ENCODE data around the gene DDX4. TPM values are rescaled to one million over a fixed set of nuclear protein-coding genes. Genes with fewer than 3 reads are reported as not detected.

Gene DDX4
- total RNA-seq, 1 experiment from 2014 or later: not detected

DNA sequence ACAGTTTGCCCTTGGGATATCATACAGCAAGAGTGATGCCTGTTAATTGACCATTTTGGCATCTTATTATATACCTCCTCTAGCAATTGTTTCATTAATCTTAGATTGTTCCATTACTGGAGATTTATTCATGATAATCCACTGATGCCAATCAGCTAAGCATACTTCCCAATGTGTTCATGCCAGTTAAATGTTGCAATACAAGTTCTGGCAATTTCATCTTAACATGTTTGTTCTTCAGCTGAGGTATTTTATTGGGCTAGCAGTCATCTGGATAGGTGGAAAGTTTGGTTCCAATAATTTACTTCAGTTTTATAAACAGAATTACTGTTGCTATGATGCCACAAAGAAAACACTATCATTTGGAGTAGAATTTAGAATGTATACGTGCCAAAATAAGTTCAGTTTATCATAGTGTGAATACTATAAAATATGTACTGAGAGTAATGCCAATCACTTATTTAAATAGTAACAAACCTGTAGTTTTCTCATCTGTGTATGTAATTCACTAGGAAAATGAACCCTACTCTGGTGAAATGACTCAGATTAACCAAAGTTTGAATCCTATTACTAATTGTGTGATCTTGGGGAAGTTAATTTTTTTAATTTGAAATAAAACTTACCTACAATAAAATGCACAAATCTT, 85.4 kb downstream of the DDX4 start:
- TF ChIP-seq EZH2 (IDR thresholded peaks at IDR 0.05; ENCODE audit: borderline replicate concordance, low read depth, low read length, poor library complexity, severe bottlenecking): no peak
- TF ChIP-seq, protein P1, sequence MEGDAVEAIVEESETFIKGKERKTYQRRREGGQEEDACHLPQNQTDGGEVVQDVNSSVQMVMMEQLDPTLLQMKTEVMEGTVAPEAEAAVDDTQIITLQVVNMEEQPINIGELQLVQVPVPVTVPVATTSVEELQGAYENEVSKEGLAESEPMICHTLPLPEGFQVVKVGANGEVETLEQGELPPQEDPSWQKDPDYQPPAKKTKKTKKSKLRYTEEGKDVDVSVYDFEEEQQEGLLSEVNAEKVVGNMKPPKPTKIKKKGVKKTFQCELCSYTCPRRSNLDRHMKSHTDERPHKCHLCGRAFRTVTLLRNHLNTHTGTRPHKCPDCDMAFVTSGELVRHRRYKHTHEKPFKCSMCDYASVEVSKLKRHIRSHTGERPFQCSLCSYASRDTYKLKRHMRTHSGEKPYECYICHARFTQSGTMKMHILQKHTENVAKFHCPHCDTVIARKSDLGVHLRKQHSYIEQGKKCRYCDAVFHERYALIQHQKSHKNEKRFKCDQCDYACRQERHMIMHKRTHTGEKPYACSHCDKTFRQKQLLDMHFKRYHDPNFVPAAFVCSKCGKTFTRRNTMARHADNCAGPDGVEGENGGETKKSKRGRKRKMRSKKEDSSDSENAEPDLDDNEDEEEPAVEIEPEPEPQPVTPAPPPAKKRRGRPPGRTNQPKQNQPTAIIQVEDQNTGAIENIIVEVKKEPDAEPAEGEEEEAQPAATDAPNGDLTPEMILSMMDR (conservative IDR thresholded peaks at IDR 0.05; ENCODE audit: low read depth, low read length): no peak
- DNase-seq (ENCODE audit: low spot score): no peak
- intact Hi-C loops (cut with micrococcal nuclease; ENCODE audit: unreplicated experiment): no loop called here
- no peaks in the 10 kb centered on the region for H3K4me1 ChIP-seq (ENCODE audit: insufficient read depth, low read length, poor library complexity, severe bottlenecking)
- no TSS peak for BruUV-seq (replicated peaks)
- H3K9me3 ChIP-seq (ENCODE audit: low read depth, low read length, poor library complexity, severe bottlenecking): no peaks in the 10 kb centered on the region
- POLR2A ChIA-PET (ENCODE audit: low non-redundant PET): no interaction called here
- CTCF ChIA-PET: no interaction called here
- no peak overlapping the region for H3K27ac ChIP-seq (ENCODE audit: low read depth, low read length, poor library complexity, severe bottlenecking)
- H3K36me3 ChIP-seq (ENCODE audit: insufficient read depth, low read length, poor library complexity, severe bottlenecking): no peaks in the 10 kb centered on the region
- H3K27me3 ChIP-seq (replicated peaks; ENCODE audit: insufficient read depth, low read depth, low read length, poor library complexity): peaks cover 34% of the 10 kb centered on the region
- no peak overlapping the region for H3K4me3 ChIP-seq (ENCODE audit: low read depth, low read length, poor library complexity, severe bottlenecking)

DNA sequence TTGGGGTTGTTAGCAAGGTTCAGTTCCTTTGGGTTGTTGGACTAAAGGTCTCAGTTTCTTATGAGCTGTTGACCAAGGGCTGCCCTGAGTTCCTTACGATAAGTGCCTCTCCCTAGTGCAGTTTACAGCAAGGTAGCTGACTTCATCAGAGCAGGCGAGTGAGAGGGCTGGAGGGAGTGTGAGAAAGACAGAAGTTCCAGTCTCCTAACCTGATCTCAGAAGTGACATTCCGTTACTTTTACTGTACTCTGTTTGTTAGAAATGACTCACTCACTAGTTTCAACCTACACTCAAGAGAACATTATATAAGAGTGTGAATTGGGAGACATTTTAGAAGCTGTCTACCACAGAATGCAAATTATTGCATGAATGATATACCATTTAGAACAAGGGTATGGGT, 92.1 kb downstream of the DDX4 start:
- Histone ChIP-seq H3K27ac (ENCODE audit: low read depth, low read length, poor library complexity, severe bottlenecking) (no peak overlapping the region), H3K36me3 (ENCODE audit: insufficient read depth, low read length, poor library complexity, severe bottlenecking) (no peaks in the 10 kb centered on the region), H3K9me3 (ENCODE audit: low read depth, low read length, poor library complexity, severe bottlenecking) (no peaks in the 10 kb centered on the region), H3K4me1 (ENCODE audit: insufficient read depth, low read length, poor library complexity, severe bottlenecking) (no peaks in the 10 kb centered on the region), H3K27me3 (replicated peaks; ENCODE audit: insufficient read depth, low read depth, low read length, poor library complexity) (no peaks in the 10 kb centered on the region), H3K4me3 (ENCODE audit: low read depth, low read length, poor library complexity, severe bottlenecking) (no peak overlapping the region)
- ChIA-PET POLR2A (ENCODE audit: low non-redundant PET) (no interaction called here), CTCF (no interaction called here)
- TF ChIP-seq, protein P1 (conservative IDR thresholded peaks at IDR 0.05; ENCODE audit: low read depth, low read length): no peak
- TF ChIP-seq EZH2 (IDR thresholded peaks at IDR 0.05; ENCODE audit: borderline replicate concordance, low read depth, low read length, poor library complexity, severe bottlenecking): no peak
- DNase-seq (ENCODE audit: low spot score): no peak
- intact Hi-C loops (cut with micrococcal nuclease; ENCODE audit: unreplicated experiment): no loop called here
- no TSS peak for BruUV-seq (replicated peaks)

DNA sequence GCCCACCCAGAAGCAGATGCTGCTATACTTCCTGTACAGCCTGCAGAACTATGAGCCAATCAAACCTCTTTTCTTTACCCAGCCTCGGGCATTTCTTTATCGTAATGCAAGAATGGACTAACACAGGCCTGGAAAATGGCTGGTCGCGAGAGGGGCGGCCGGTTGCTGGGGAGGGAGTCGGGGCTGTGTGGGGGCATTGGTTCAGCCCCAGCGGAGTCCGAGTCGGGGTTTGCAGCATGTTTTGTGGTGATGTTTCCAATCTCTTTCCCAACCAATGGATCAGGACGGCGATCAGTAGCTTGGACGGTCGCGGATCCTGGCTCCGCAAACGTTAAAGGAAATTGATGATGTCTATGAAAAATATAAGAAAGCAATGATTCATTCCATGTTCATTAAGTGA, 94.6 kb downstream of the DDX4 start:
- intact Hi-C loops (cut with micrococcal nuclease; ENCODE audit: unreplicated experiment): no loop called here
- Histone ChIP-seq H3K9me3 (ENCODE audit: low read depth, low read length, poor library complexity, severe bottlenecking) (no peaks in the 10 kb centered on the region), H3K4me1 (ENCODE audit: insufficient read depth, low read length, poor library complexity, severe bottlenecking) (no peaks in the 10 kb centered on the region), H3K27me3 (replicated peaks; ENCODE audit: insufficient read depth, low read depth, low read length, poor library complexity) (no peaks in the 10 kb centered on the region), H3K36me3 (ENCODE audit: insufficient read depth, low read length, poor library complexity, severe bottlenecking) (no peaks in the 10 kb centered on the region), H3K27ac (ENCODE audit: low read depth, low read length, poor library complexity, severe bottlenecking) (no peak overlapping the region), H3K4me3 (ENCODE audit: low read depth, low read length, poor library complexity, severe bottlenecking) (no peak overlapping the region)
- TF ChIP-seq, protein P1 (conservative IDR thresholded peaks at IDR 0.05; ENCODE audit: low read depth, low read length): no peak
- TF ChIP-seq EZH2 (IDR thresholded peaks at IDR 0.05; ENCODE audit: borderline replicate concordance, low read depth, low read length, poor library complexity, severe bottlenecking): no peak
- CTCF ChIA-PET: no interaction called here
- DNase-seq (ENCODE audit: low spot score): no peak
- POLR2A ChIA-PET (ENCODE audit: low non-redundant PET): no interaction called here
- BruUV-seq (replicated peaks): no TSS peak

Data from A673 (cell line).